ENCODE measurements around the gene KTI12.
"Not testable (repeated sequence)": the region's sequence is repeated elsewhere in the genome, so short reads cannot be mapped to it uniquely, and the experiment has no call there.

Gene KTI12

GRCh38 chr1:52022133-52022532, 11.5 kb downstream of the KTI12 start:
- no peak for TF ChIP-seq SUZ12 (IDR thresholded peaks at IDR 0.05)
- TF ChIP-seq ZNF384 (IDR thresholded peaks at IDR 0.05) = no peak
- TF ChIP-seq FOXM1 (IDR thresholded peaks at IDR 0.05; ENCODE audit: borderline replicate concordance) = no peak
- no peak for TF ChIP-seq TARDBP (IDR thresholded peaks at IDR 0.05)
- no peak for TF ChIP-seq FOXK2 (IDR thresholded peaks at IDR 0.05)
- no peak for TF ChIP-seq ELF4 (IDR thresholded peaks at IDR 0.05)
- no peak for TF ChIP-seq ARNT (IDR thresholded peaks at IDR 0.05)
- TF ChIP-seq FOXA1 (IDR thresholded peaks at IDR 0.05) = no peak
- no peak for TF ChIP-seq L3MBTL2 (conservative IDR thresholded peaks at IDR 0.05)
- no peak for TF ChIP-seq PKNOX1 (IDR thresholded peaks at IDR 0.05)
- no peak for TF ChIP-seq BHLHE40 (IDR thresholded peaks at IDR 0.05; ENCODE audit: borderline replicate concordance)
- no peak for DNase-seq (ENCODE audit: extremely low spot score)
- POLR2A ChIA-PET = interaction anchor here (1.1 kb wide), 1 partner anchor 33 kb away, joined by 6 read pairs; the partner anchor contains the start of gene TXNDC12
- CTCF ChIA-PET = no interaction called here

GRCh38 chr1:52008071-52008809, 25.4 kb downstream of the KTI12 start:
- DNase-seq (ENCODE audit: extremely low spot score) = no peak
- POLR2A ChIA-PET = no interaction called here
- CTCF ChIA-PET = no interaction called here
- TF ChIP-seq ZNF384 (IDR thresholded peaks at IDR 0.05) (no peak), NFRKB (IDR thresholded peaks at IDR 0.05) (no peak), FOXA1 (IDR thresholded peaks at IDR 0.05) (no peak), ARNT (IDR thresholded peaks at IDR 0.05) (no peak), SUZ12 (IDR thresholded peaks at IDR 0.05) (no peak)

GRCh38 chr1:52007215-52008002, 26.2 kb downstream of the KTI12 start:
- no peak for DNase-seq (ENCODE audit: extremely low spot score)
- ChIA-PET POLR2A (no interaction called here), CTCF (no interaction called here)
- TF ChIP-seq ARNT (IDR thresholded peaks at IDR 0.05) (no peak), LEF1 (IDR thresholded peaks at IDR 0.05; ENCODE audit: borderline replicate concordance) (no peak), FOXM1 (IDR thresholded peaks at IDR 0.05; ENCODE audit: borderline replicate concordance) (no peak), SP1 (IDR thresholded peaks at IDR 0.05) (no peak), PKNOX1 (IDR thresholded peaks at IDR 0.05) (no peak), TARDBP (IDR thresholded peaks at IDR 0.05) (no peak), ELF4 (IDR thresholded peaks at IDR 0.05) (no peak), NFRKB (IDR thresholded peaks at IDR 0.05) (no peak), CTBP1 (IDR thresholded peaks at IDR 0.05; ENCODE audit: borderline replicate concordance) (no peak), L3MBTL2 (conservative IDR thresholded peaks at IDR 0.05) (no peak), ZNF384 (IDR thresholded peaks at IDR 0.05) (no peak), FOXA1 (IDR thresholded peaks at IDR 0.05) (no peak), SUZ12 (IDR thresholded peaks at IDR 0.05) (no peak), HDGF (IDR thresholded peaks at IDR 0.05; ENCODE audit: borderline replicate concordance) (no peak), BHLHE40 (IDR thresholded peaks at IDR 0.05; ENCODE audit: borderline replicate concordance) (no peak), FOXK2 (IDR thresholded peaks at IDR 0.05) (no peak)

- POLR2A ChIA-PET; DNase-seq (ENCODE audit: extremely low spot score): not testable (repeated sequence)
- CTCF ChIA-PET = interaction anchor here (0.7 kb wide), 1 partner anchor 68 kb away, joined by 3 read pairs; no protein-coding TSS in a partner anchor
These were observed 27.5 kb downstream of the KTI12 start for GRCh38 chr1:52006081-52006553.

- DNase-seq (ENCODE audit: extremely low spot score); POLR2A ChIA-PET: not testable (repeated sequence)
- CTCF ChIA-PET = interaction anchor here (0.7 kb wide), 1 partner anchor 69 kb away, joined by 3 read pairs; no protein-coding TSS in a partner anchor
These were observed 28.1 kb downstream of the KTI12 start for GRCh38 chr1:52005548-52005947.

GRCh38 chr1:52003877-52004276, 29.7 kb downstream of the KTI12 start:
- DNase-seq (ENCODE audit: extremely low spot score) = no peak
- POLR2A ChIA-PET = no interaction called here
- TF ChIP-seq L3MBTL2 (conservative IDR thresholded peaks at IDR 0.05) = no peak
- no peak for TF ChIP-seq FOXM1 (IDR thresholded peaks at IDR 0.05; ENCODE audit: borderline replicate concordance)
- no peak for TF ChIP-seq ZNF384 (IDR thresholded peaks at IDR 0.05)
- no peak for TF ChIP-seq SUZ12 (IDR thresholded peaks at IDR 0.05)
- TF ChIP-seq PKNOX1 (IDR thresholded peaks at IDR 0.05) = no peak
- no peak for TF ChIP-seq HDGF (IDR thresholded peaks at IDR 0.05; ENCODE audit: borderline replicate concordance)
- no peak for TF ChIP-seq FOXK2 (IDR thresholded peaks at IDR 0.05)
- no peak for TF ChIP-seq ELF4 (IDR thresholded peaks at IDR 0.05)
- no peak for TF ChIP-seq BHLHE40 (IDR thresholded peaks at IDR 0.05; ENCODE audit: borderline replicate concordance)
- no peak for TF ChIP-seq LEF1 (IDR thresholded peaks at IDR 0.05; ENCODE audit: borderline replicate concordance)
- TF ChIP-seq ARNT (IDR thresholded peaks at IDR 0.05) = no peak
- TF ChIP-seq CTBP1 (IDR thresholded peaks at IDR 0.05; ENCODE audit: borderline replicate concordance) = no peak
- CTCF ChIA-PET = interaction anchor here (0.7 kb wide), 1 partner anchor 382 kb away, joined by 3 read pairs; no protein-coding TSS in a partner anchor

Data from HEK293T (cell line).